HCT116 (cell line): ENCODE measurements around the gene FLNB. TPM values are rescaled to one million over a fixed set of nuclear protein-coding genes. Genes with fewer than 3 reads are reported as not detected.

Source experiments
- ATAC-seq: fragments of 200-7000 bp; cut with Tn5 transposase; 2 replicates; pipeline ENCODE4 v1.9.1; 2020; ENCODE audit warnings: mild to moderate bottlenecking, moderate library complexity
- BruUV-seq: library from RNA; stranded (reverse); fragments of 400-500 nt; replicated peaks from 2 replicates; lab custom pipeline; 2021; lab: Mats Ljungman, UMichigan
- CTCF ChIA-PET: fragments of 300-600 bp; sonication (Branson Sonifier 250); formaldehyde crosslinking; loops from one replicate; lab custom pipeline; 2021; ENCODE audit warnings: antibody characterized with exemption; lab: Charles Lee
- POLR2A ChIA-PET: fragments of 300-600, 350-600 bp; sonication (Branson Sonifier 250); formaldehyde crosslinking; loops from one replicate; lab custom pipeline; 2021; ENCODE audit warnings: antibody characterized with exemption; lab: Charles Lee
- RAD21 ChIA-PET, 2 experiments: fragments of 300-600 bp; sonication (Branson Sonifier 250); formaldehyde crosslinking; loops; one replicate each; lab custom pipeline; 2023; ENCODE audit warnings: low total read pairs in 2 of 2; ENCODE audit not compliant: uncharacterized antibody in 2 of 2, unreplicated experiment in 2 of 2, low non-redundant PET in 1 of 2; lab: Charles Lee
- DNase-seq: peaks from one replicate; pipeline ENCODE4 v3.0.0-alpha.2; 2010; ENCODE audit warnings: low read depth, low spot score
- H2AFZ ChIP-seq: fragments of 200-600 bp; shearing (Covaris generic), sonication (generic); 2 replicates; pipeline ENCODE4 v1.6.1; 2017; ENCODE audit warnings: low read depth, mixed run types, mixed read lengths, antibody characterized with exemption, low read length; ENCODE audit not compliant: poor library complexity, severe bottlenecking
- H3K27ac ChIP-seq: 2 replicates; pipeline ENCODE4 v1.5.1; 2012; ENCODE audit warnings: low read depth, low read length
- H3K27me3 ChIP-seq: fragments of 200-600 bp; sonication (generic); 2 replicates; pipeline ENCODE4 v1.6.1; 2016; ENCODE audit warnings: mixed run types, low read length, mixed read lengths; ENCODE audit not compliant: insufficient read depth
- H3K36me3 ChIP-seq, 2 experiments: fragments of 200-500 bp in 1 of 2; fragments of 200-600 bp in 1 of 2; sonication (Bioruptor generic) in 1 of 2; sonication (generic) in 1 of 2; 2 replicates each; pipeline versions ENCODE4 v1.5.1 to v1.6.1; 2014 to 2016; ENCODE audit warnings: low read length in 2 of 2, inconsistent platforms in 1 of 2, mixed read lengths in 1 of 2, mixed run types in 1 of 2; ENCODE audit not compliant: insufficient read depth in 2 of 2, control insufficient read depth in 1 of 2
- H3K4me1 ChIP-seq, 2 experiments: fragments of 200-600 bp in 1 of 2; sonication (generic) in 1 of 2; 2 replicates each; pipeline versions ENCODE4 v1.5.1 to v1.6.1; 2012 to 2017; ENCODE audit warnings: low read length in 2 of 2, inconsistent platforms in 1 of 2, mild to moderate bottlenecking in 1 of 2, mixed read lengths in 1 of 2, mixed run types in 1 of 2, moderate library complexity in 1 of 2; ENCODE audit not compliant: insufficient read depth in 2 of 2, control insufficient read depth in 1 of 2
- H3K4me2 ChIP-seq: fragments of 200-600 bp; sonication (generic); 2 replicates; pipeline ENCODE4 v1.6.1; 2017; ENCODE audit warnings: mixed run types, low read length, mixed read lengths
- H3K4me3 ChIP-seq, 2 experiments: fragments of 200-600 bp in 1 of 2; sonication (generic) in 1 of 2; replicated peaks in 1 of 2; 2 replicates each; pipeline ENCODE4 v1.5.1; 2011 to 2016; ENCODE audit warnings: low read length in 2 of 2, control low read depth in 1 of 2, low read depth in 1 of 2, mild to moderate bottlenecking in 1 of 2, mixed read lengths in 1 of 2, mixed run types in 1 of 2
- H3K79me2 ChIP-seq: fragments of 200-600 bp; sonication (generic); 2 replicates; pipeline ENCODE4 v1.6.1; 2017; ENCODE audit warnings: mild to moderate bottlenecking, mixed run types, low read length, moderate library complexity, mixed read lengths; ENCODE audit not compliant: insufficient read depth
- H3K9ac ChIP-seq: fragments of 200-600 bp; sonication (generic); 2 replicates; pipeline ENCODE4 v1.6.1; 2016; ENCODE audit warnings: low read length, mixed read lengths
- H3K9me2 ChIP-seq: fragments of 200-600 bp; sonication (generic), shearing (Covaris generic); 2 replicates; pipeline ENCODE4 v1.6.1; 2017; ENCODE audit warnings: mixed run types, mild to moderate bottlenecking, moderate library complexity; ENCODE audit not compliant: insufficient read depth
- H3K9me3 ChIP-seq, 2 experiments: fragments of 200-500 bp in 1 of 2; fragments of 200-600 bp in 1 of 2; sonication (Bioruptor generic) in 1 of 2; sonication (generic) in 1 of 2; 2 replicates each; pipeline ENCODE4 v1.6.1; 2014 to 2017; ENCODE audit warnings: low read length in 2 of 2, mixed read lengths in 2 of 2, inconsistent platforms in 1 of 2, low read depth in 1 of 2, mild to moderate bottlenecking in 1 of 2, mixed run types in 1 of 2, moderate library complexity in 1 of 2; ENCODE audit not compliant: control insufficient read depth in 1 of 2, insufficient read depth in 1 of 2
- H4K20me1 ChIP-seq: fragments of 200-600 bp; sonication (generic), shearing (Covaris generic); 2 replicates; pipeline ENCODE4 v1.6.1; 2017; ENCODE audit warnings: mixed run types, mild to moderate bottlenecking, moderate library complexity; ENCODE audit not compliant: insufficient read depth
- CBX3 ChIP-seq: IDR thresholded peaks from 2 replicates; pipeline ENCODE4 v1.6.1; 2012; ENCODE audit warnings: low read depth
- EZH2 ChIP-seq: fragments of 200-600 bp; sonication (generic); IDR thresholded peaks from 2 replicates; pipeline ENCODE4 v1.6.1; 2017; ENCODE audit warnings: antibody characterized with exemption, mixed run types
- EZH2phosphoT487 ChIP-seq: fragments of 200-600 bp; IDR thresholded peaks from 2 replicates; pipeline ENCODE4 v1.6.1; 2018; ENCODE audit warnings: antibody characterized with exemption, borderline replicate concordance
- FOSL1 ChIP-seq: IDR thresholded peaks from 2 replicates; pipeline ENCODE4 v1.6.1; 2012; ENCODE audit warnings: low read depth
- JUND ChIP-seq: IDR thresholded peaks from 2 replicates; pipeline ENCODE4 v1.6.1; 2012
- POLR2AphosphoS5 ChIP-seq: IDR thresholded peaks from 2 replicates; pipeline ENCODE4 v1.6.1; 2011; ENCODE audit warnings: mild to moderate bottlenecking, low read depth, low read length, moderate library complexity
- RAD21 ChIP-seq: IDR thresholded peaks from 2 replicates; pipeline ENCODE4 v1.6.1; 2012; ENCODE audit warnings: low read depth, mild to moderate bottlenecking
- SRF ChIP-seq: IDR thresholded peaks from 2 replicates; pipeline ENCODE4 v1.6.1; 2012; ENCODE audit warnings: low read depth
- TCF7L2 ChIP-seq: IDR thresholded peaks from 2 replicates; pipeline ENCODE4 v1.7.0; 2011; ENCODE audit warnings: borderline replicate concordance, inconsistent platforms; ENCODE audit not compliant: insufficient read depth, insufficient read length; ENCODE audit errors: extremely low read depth
- ZBTB33 ChIP-seq: IDR thresholded peaks from 2 replicates; pipeline ENCODE4 v1.6.1; 2011; ENCODE audit warnings: mild to moderate bottlenecking, low read length, moderate library complexity; ENCODE audit not compliant: insufficient replicate concordance; ENCODE audit errors: extremely low read depth
- ZFX ChIP-seq: fragments of 450-650 bp; IDR thresholded peaks from 2 replicates; pipeline ENCODE4 v1.6.1; 2017
- ZNF274 ChIP-seq: fragments of 200-500 bp; sonication (Bioruptor generic); IDR thresholded peaks from 2 replicates; pipeline ENCODE4 v1.6.1; 2014; ENCODE audit warnings: mild to moderate bottlenecking, low read depth, low read length, inconsistent platforms
- intact Hi-C: fragments of 100-400 bp; cut with micrococcal nuclease; formaldehyde crosslinking; loops from 2 replicates; pipeline ENCODE4 v1.10.0; 2022
- total RNA-seq: library from RNA; stranded (reverse); gene quantifications from one replicate; pipeline ENCODE4 v1.2.1, GENCODE V29; 2021; ENCODE audit not compliant: unreplicated experiment

Gene FLNB
- total RNA-seq, 1 experiment from 2014 or later, result 116 TPM

- no TSS peak for BruUV-seq
- intact Hi-C loops, result no loop called here
- RAD21 ChIA-PET, result no interaction called here
Measured at GRCh38 chr3:58189691-58190090, 181.5 kb downstream of the FLNB start.

More at GRCh38 chr3:58189691-58190090, 181.5 kb downstream of the FLNB start:
- no peaks in the 10 kb centered on the region for H3K9me2 ChIP-seq
- no peak for ATAC-seq
- ChIA-PET POLR2A (no interaction called here), CTCF (interaction anchor here (1.4 to 6.2 kb wide), 3 partner anchors 27 to 117 kb away, joined by 3 to 116 read pairs (median 69); partner anchors contain the start of genes HTD2 and RPP14)
- no peak for DNase-seq
- no peak overlapping the region for H3K4me2 ChIP-seq
- H2AFZ ChIP-seq, result no peak overlapping the region
- H3K4me3 ChIP-seq, result no peak overlapping the region
- no peak overlapping the region for H3K9ac ChIP-seq
- H3K79me2 ChIP-seq, result no peaks in the 10 kb centered on the region
- H3K27ac ChIP-seq, result no peak overlapping the region
- H3K9me3 ChIP-seq, result no peaks in the 10 kb centered on the region
- no peaks in the 10 kb centered on the region for H3K36me3 ChIP-seq
- no peaks in the 10 kb centered on the region for H3K27me3 ChIP-seq
- TF ChIP-seq EZH2 (no peak), RAD21 (no peak), FOSL1 (no peak), EZH2phosphoT487 (no peak), ZFX (no peak), TCF7L2 (no peak), ZNF274 (no peak), JUND (no peak), ZBTB33 (no peak), SRF (no peak), CBX3 (no peak), POLR2AphosphoS5 (no peak)
- no peaks in the 10 kb centered on the region for H4K20me1 ChIP-seq
- H3K4me1 ChIP-seq, result peaks cover 2 to 11% of the 10 kb centered on the region in 2 experiments; a peak in 3 of 4 replicates
